IPS-NIHi7 (cell line): ENCODE results near the gene PDCD11.

Experiments
- DNase-seq: peaks from one replicate; pipeline ENCODE4 v3.0.0; 2012; ENCODE audit warnings: mixed read lengths; ENCODE audit errors: extremely low spot score

PDCD11 gene

DNA sequence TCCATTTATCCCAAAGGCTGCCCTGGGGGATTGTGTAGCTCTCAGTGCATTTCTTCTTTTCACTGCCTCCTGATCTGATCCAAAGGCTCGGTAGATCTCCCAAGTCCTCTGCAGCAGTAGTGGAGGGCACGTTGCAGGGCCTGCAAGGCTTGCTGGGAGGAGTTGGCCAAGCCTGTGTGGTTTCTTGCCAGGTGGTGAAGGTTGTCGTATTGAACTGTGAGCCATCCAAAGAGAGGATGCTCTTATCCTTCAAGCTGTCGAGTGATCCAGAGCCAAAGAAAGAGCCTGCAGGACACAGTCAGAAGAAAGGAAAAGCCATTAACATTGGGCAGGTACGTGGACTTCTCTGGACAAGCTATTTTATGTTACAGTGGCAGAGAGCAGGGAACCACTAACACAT, 21.2 kb downstream of the PDCD11 start:
- no peak for DNase-seq

DNA sequence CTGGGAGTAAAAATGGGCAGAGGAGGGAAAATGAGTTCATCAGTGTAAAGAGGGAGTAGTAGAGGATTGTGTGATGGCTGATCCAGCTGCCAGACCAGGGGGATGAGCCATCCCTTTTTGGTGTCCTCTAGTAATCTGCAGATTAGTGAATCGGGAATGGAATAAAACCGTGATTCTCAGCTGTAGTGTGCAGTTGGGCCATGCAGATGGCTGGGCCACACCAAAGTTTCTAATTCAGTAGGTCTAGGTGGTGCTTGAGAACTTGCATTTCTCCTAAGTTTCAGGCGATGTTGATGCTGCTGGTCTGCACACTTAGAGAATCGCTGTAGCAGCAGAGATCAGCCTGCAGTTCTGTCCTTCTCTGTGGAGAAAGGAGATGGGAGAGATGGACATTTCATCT, 22.7 kb downstream of the PDCD11 start:
- no peak for DNase-seq

DNA sequence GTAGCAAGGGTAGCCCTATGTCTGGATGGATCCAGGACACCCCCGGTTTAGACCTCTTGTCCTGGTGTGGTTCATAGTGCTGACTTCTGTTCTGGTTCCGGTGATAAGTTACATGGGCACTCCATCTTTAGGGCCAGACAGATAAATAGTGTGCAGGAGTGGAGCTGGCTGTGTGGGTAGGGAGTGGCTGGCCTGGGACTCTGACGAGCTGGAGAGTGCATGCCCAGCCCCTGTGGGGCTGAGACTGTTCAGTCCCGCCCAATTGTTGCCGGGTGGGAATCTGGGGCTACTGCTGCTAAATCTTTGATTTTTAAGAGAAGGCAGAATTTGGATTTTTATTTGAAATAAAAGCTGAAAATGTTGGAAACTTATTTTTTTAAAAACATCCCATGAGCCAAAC, 27.3 kb downstream of the PDCD11 start:
- DNase-seq = no peak

DNA sequence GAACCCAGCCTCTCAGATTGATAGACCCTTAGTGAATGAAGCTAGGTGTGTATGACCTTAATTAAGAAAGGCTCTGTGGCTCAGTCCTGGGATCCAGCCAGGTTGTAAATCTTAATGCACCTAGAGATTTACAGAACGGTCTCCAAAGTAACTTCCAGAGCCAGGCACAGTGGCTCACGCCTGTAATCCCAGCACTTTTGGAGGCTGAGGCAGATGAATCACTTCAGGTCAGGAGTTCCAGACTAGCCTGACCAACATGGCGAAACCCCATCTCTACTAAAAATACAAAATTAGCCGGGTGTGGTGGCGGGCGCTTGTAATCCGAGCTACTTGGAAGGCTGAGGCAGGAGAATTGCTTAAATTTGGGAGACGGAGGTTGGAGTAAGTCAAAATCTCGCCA, 31.4 kb downstream of the PDCD11 start:
- no peak for DNase-seq

DNA sequence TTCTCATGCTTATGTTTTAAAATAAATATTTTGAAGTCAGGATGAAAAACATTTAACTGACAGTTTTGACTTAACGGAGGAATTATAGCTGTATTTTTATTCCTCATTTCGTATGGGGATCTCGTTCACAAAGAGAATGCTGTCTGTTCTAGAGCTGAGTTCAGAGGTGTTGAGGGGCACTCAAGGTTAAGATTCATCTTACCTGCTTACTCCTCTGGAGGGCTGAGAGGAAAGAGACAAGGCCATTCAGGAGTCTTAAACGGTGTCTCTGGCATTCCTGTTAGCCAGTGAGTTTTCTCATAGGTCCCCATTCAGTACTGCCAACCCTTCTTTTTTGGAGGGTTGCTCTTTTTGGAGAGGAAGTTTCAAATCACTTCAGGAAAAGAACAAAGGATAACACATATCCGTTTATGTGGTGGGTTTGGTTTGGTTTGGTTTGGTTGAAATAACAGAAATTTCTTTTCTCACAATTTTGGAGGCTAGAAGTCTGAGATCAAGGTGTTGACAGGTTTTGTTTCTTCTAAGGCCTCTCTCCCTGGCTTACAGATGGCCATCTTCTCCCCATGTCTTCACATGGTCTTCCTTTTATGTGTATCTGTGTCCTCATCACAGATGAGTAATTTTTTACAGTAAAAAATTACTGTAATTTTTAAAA, 32.7 kb downstream of the PDCD11 start:
- DNase-seq = no peak

DNA sequence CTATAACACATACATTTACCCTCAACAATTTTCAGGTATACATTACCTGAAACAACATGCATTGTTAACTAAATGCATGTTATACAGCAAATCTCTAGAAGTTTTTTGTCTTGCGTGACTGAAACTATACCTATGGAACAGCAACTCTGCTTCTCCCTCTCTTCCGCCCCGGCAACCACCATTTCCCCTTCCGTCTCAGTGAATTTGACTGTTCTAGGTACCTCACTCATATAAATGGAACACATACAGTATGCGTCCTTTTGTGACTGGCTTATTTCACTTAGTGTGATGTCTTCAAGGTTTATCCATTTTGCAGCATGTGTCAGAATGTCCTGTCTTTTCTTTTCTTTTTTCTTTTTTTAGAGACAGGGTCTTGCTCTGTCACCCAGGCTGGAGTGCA, 33.2 kb downstream of the PDCD11 start:
- no peak for DNase-seq

DNA sequence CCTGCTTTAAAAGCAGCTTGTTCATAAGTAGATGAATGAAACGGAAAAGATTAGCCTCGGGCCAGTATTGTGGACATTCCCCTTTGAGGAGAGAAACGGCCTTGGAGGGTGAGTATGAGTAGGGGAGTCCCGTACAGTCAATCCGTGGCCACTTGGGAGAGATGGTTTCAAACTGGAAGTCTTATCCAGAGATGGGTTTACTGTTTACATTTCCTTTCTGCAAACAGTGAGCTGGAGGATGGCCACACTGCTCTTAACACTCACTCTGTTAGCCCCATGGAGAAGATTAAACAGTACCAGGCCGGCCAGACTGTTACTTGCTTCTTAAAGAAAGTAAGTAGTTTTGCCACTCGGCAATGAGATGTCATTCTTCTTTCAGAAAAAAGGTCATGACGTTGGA, 35.5 kb downstream of the PDCD11 start:
- no peak for DNase-seq

DNA sequence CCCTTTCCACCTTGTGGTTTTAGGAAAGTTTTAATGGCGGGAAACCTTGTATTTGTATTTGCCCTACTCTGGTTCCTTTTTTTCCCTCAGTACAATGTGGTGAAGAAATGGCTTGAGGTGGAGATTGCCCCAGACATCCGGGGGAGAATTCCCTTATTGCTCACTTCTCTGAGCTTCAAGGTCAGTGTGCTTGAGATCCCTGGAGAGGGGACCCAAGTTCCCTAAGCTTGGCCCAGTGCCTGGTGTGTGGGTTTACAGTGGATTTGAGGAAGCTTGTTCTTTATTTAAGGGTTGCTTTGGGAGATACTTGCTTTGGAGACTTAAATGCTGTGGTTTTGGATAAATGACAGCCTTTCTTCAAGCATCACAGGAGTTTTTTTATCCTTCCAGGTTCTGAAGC, 37.4 kb downstream of the PDCD11 start:
- DNase-seq = no peak

DNA sequence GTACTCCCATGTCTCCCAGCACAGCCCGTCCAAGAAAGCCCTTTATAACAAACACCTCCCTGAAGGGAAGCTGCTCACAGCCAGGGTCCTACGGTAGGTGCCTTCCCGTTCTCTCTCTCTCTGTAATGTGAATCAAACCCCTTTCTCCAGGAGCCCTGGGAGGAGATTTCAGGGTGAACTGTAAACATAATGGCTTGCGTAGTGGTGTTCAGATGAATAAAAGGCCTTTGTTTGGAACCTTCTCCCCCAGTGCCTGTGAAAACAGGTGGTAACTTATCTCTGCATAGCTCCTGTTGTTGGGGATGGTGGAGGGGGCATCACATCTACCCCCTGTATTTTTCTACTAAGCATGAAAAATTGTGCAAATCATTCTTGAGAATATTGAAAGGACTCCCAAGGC, 43.4 kb downstream of the PDCD11 start:
- DNase-seq = no peak

DNA sequence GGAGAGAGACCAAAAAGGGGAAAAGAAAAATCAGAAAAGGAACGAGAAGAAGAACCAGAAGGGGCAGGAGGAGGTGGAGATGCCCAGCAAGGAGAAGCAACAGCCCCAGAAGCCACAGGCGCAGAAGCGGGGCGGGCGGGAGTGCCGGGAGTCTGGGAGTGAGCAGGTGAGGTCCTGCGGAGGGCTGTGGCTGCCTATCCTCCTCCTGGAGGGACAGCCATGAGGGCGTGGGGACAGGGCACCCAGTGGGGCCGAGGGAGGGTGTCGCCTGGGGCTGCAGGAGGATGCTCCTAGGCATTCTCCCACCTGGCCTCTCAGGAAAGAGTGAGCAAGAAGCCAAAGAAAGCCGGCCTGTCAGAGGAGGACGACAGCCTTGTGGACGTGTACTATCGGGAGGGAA, 44.0 kb downstream of the PDCD11 start:
- DNase-seq = no peak

DNA sequence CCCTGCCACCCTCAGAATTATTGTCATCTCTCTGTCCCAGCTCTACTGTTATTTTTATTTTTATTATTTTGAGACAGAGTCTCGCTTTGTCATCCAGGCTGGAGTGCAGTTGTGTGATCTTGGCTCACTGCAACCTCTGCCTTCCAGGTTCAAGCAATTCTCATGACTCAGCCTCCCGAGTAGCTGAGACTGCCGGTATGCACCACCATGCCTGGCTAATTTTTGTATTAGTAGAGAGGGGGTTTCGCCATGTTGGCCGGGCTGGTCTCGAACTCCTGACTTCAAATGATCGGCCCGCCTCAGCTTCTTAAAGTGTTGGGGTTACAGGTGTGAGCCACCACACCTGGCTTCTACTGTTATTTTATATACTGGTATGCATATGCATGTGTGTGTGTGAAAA, 44.8 kb downstream of the PDCD11 start:
- no peak for DNase-seq

DNA sequence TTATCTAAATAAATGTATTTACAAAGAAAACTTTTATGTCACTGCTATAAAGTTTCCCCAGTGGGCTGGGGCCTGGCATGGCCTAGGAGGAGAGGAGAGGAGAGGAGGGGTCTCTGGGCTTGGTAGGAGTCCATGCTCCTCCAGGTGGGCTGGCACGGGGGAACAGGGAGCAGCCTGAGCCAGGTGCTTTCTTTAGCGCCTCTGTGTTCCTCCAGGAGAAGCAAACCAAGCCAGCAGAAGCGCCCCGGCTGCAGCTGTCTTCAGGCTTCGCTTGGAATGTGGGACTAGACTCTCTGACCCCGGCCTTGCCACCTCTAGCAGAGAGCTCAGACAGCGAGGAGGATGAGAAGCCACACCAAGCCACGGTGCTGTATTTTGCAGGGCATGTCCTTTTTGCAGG, 45.2 kb downstream of the PDCD11 start:
- DNase-seq = no peak

DNA sequence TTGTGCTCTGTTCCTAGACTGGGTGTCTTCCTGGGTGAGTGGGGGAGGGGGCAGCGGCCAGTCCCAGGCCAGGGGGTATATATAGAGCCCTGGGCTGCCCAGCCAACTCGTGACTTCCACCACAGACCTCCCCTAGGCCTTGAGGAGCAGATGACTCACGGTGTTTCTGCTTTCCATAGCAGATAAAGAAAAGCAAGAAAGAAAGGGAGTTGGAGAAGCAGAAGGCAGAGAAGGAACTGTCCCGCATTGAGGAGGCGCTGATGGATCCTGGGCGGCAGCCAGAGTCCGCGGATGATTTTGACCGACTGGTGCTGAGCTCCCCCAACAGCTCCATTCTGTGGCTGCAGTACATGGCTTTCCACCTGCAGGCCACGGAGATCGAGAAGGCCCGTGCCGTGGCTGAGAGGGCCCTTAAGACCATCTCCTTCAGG, 45.6 kb downstream of the PDCD11 start:
- DNase-seq = no peak

DNA sequence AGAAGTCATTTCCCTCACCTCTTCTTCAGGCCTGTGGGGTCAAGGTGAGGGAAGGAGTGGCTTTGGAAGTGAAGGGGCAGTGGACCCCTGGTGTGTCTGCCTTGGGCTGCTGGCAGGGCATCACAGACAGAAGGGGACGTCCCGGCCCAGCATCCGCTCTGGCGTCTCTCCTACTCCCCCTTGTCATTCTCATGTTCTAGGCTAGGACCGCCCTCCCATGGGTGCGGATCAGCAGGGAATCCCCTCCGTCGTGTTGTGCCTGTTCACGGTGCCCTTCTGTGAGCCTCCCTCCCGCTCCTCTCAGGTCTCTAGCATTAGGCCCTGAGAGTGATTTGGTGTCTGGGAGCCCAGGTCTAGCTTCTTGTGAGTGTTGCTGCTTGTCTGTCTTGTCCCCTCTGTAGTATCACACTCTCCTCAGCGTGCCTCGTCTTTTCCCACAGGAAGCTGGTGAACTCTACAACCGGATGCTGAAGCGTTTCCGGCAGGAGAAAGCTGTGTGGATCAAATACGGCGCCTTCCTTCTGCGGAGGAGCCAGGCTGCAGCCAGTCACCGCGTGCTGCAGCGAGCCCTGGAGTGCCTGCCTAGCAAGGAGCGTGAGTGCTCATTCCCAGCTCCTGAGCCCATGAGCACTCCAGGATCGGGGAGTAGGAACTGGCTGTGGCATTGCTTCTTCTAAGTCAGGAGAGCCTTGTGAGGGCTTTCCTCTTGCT, 47.2 kb downstream of the PDCD11 start:
- DNase-seq = no peak

DNA sequence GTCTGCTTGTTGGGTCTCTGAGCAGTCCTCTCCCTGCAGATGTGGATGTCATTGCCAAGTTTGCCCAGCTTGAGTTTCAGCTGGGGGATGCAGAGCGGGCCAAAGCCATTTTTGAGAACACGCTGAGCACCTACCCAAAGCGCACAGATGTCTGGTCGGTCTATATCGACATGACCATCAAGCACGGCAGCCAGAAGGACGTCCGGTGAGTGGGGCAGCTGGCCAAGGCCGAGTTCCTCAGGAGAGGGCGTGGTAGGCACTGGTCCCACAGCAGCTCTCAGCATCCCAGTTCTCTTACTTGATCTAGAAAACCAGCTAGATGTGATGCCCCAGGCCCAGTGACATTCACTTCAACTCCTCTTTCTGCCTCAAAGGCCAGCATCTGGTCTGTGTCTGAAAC, 48.1 kb downstream of the PDCD11 start:
- DNase-seq = no peak

DNA sequence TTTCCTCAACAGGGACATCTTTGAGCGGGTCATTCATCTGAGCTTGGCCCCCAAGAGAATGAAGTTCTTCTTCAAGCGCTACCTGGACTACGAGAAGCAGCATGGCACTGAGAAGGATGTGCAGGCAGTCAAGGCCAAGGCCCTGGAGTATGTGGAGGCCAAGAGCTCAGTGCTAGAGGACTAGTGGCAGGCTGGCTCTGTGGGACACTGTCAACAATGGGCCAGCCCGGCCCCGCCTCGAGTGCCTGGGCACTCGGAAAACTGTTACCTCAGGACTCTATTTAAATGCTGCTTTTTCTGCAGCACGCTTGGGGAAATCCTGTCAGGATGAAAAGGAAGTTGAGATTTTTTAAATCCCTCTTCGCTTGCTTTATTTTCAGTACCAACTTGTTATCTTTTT, 48.9 kb downstream of the PDCD11 start:
- DNase-seq = no peak

DNA sequence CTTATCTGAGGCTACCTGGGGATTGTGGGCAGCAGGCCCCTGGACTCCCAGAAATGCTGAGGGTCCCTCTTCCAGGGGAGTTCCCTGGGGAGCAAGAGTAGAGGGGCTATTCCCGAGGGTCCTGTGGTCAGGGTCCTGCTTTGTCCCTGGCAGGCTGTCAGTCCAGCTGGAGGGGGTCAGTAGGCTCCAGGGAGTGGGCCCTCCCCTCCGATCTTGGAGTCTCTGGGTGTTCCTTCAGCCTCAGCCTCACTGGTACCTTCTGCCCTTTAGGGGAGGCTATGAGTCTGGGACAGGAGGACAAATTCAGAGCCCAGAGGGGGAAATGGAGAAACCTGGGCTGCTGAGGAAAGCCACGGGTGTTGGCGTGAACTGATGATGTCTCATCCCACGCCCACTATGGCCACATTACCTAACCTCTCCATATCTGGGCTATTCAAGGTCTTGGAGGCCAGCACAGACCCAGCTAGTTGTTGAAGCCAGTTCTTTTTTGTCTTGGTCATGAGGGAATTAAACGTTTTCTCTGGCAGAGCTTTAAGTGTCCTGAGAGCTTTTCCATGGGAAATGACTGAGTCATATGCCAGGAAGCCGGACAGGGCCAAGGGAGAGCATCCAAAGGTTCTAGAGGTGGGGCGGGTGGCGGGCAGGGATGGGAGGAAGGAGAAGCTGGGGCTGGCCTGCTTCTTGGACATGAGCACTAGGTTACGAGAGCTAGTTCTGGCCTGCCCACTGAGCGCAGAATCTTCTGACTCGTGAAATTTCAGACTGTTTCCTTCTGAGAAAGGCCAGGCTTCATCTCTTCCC, 49.5 kb downstream of the PDCD11 start:
- no peak for DNase-seq

DNA sequence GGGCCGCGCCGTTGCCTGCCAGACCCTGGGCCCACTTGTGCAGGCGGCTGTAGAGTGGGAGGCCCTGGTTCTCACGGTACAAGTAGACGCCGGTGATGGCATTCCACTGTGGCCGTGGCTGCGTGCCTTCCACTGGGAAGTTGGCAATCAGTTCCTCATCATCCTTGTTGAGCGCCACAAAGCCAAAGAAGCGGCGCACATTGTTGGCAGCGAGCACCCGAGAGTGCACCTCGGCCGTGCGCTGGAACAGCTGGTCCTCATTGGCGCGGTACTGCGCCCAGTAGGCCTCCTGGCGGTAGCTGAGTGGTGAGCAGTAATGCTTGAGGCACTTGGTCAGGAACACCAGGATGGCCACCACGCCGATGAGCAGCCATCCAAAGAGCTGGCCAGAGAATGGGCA, 50.8 kb downstream of the PDCD11 start:
- DNase-seq = no peak

DNA sequence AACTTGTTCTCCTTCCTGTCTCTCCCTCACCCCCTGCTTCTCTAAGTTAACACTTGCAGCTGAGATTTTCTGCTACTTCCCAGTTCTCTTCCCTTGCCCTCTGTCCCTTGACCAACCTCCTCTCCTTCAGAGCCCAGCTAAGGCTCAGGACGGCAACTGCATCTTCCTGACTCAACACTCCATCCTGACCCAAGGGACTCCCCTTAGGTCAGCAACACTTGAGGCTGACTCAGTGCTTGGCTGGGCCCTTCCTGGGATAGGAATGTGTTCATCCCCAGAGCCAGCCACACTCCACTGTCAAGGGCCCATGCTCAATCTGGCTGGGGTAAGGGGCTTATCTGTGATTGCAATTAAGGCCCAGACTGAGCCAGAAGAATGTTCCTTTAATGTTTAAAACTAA, 52.3 kb downstream of the PDCD11 start:
- DNase-seq = no peak

DNA sequence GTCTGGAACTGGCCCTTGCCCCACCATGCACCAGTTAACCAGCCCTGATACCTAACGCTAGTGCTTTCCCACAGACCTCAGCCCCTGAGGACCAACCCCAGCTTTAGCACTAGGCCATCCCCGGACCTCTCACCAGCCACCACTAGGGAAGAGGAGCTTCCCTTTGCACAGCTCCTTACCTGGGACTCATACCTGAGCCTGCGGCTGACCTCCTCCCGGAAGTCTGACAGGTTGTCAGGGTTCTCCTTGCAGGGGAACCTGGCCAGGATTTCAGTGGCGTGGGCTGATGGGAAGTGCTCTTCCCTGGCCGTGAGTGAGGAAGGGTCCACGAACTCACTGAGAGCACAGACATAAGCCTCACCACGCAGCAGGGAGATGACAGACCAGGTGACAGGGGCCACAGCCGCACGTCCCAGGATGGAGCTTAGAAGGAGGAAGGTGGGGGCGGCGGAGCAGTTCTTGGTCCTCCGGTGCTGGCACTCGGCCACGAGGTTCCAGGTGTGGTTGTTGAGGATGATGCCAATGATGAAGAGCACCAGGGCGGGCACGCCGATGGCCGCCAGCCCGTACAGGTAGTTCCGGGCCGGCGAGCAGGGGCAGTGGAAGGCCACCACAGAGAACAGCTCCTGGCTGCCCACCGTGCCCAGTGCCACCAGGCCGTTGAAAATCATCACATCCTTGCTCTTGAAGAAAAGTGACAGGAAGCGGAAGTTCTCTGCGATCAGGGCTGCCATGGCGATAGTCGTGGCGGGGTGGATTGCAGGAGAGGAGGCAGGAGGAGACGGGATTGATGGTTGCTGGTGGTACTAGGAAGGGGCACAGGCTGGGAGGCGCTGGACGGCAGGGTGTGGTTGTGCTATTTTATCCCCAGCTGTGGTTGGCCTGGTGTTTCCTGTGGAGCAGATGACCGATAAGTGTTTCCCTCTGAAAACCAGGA, 53.0 kb downstream of the PDCD11 start:
- no peak for DNase-seq

DNA sequence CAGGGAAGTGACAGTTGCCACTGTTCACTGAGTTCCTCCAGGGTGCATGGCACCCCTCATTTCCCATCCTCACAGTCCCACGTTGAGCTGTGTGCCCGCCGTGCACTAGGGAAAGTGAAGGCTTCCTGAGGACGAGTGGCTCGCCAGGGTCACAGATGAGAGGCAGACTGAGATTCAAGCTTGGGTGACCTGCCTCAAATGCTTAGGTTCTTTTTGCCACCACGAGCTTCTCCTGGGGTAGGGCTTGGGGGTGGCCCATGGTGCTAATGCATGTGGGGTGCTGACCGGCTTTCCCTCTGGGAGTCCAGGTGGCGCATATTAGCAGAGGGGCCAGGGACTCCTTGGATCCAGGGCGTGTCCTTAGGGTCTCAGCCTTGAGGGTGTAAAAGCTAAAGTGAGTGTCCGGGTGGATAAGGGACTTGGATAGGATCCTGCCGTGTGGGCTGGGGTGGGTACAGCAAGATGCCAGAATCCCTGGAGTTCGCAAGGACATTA, 53.8 kb downstream of the PDCD11 start:
- no peak for DNase-seq
